SH-SY5Y (cell line): ENCODE measurements around the gene PPFIBP2.

Source experiments
- GATA2 ChIP-seq: IDR thresholded peaks from 2 replicates; pipeline ENCODE4 v1.6.1; 2011; ENCODE audit warnings: mild to moderate bottlenecking, low read depth, low read length
- GATA3 ChIP-seq: IDR thresholded peaks from 2 replicates; pipeline ENCODE4 v1.6.1; 2011; ENCODE audit warnings: low read depth, mild to moderate bottlenecking, low read length, moderate library complexity

PPFIBP2 gene

DNA sequence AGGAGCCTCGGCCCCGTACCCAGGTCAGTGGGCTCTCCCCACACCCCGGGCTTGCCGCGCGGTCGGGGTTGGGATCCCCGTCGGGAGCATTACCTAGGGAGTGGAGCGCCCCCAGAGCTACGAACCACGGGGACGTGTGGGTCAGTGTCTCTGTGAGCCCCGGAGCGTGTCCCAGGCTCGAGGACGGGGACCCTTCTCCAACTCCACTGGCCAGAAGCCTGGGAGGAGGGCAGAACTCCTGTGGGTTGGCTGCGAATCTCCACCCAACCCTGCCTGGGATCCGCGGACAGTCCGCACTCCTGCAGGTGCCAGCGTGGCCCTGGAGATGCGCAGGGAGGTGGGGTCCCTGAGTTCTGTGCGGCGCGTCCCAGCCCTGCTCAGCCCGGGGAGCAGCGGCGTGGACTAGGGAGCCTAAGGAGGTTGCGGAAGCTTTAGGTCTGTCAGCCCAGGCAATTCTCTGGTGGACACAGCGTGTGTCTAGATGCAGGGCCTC is 346 bp downstream of the PPFIBP2 start:
- TF ChIP-seq GATA2, result no peak
- no peak for TF ChIP-seq GATA3

GRCh38 chr11:7515447-7515886 is 1.7 kb downstream of the PPFIBP2 start:
- TF ChIP-seq GATA3, result no peak
- TF ChIP-seq GATA2, result no peak

GRCh38 chr11:7516475-7516874 is 2.7 kb downstream of the PPFIBP2 start:
- TF ChIP-seq GATA3, result no peak

- TF ChIP-seq GATA3, result no peak
- no peak for TF ChIP-seq GATA2
These were observed 5.2 kb downstream of the PPFIBP2 start for GRCh38 chr11:7518811-7519562.

GRCh38 chr11:7520011-7520942 is 6.5 kb downstream of the PPFIBP2 start:
- TF ChIP-seq GATA2 (no peak), GATA3 (no peak)

GRCh38 chr11:7520981-7521487 is 7.2 kb downstream of the PPFIBP2 start:
- TF ChIP-seq GATA2, result no peak
- no peak for TF ChIP-seq GATA3

DNA sequence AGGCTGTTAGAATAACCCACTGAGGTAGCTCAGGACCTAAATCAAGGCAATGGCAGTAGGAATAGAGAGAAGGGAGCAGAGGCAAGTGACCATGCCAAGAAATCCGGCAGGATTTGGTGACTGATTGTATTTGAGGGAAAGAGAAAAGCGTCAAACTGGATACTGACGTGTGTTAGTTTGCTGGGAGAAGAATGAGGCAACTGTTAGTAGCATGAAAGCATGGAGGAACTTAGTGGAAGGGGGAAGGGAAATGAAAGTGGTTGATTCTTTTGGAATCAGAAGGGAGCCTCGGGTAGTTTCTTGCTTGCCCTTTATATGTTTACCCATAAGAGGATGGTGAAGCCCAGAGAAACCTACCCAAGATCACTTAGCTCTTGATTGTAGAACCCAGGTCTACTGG is 8.3 kb downstream of the PPFIBP2 start:
- TF ChIP-seq GATA3, result no peak
- TF ChIP-seq GATA2, result no peak

DNA sequence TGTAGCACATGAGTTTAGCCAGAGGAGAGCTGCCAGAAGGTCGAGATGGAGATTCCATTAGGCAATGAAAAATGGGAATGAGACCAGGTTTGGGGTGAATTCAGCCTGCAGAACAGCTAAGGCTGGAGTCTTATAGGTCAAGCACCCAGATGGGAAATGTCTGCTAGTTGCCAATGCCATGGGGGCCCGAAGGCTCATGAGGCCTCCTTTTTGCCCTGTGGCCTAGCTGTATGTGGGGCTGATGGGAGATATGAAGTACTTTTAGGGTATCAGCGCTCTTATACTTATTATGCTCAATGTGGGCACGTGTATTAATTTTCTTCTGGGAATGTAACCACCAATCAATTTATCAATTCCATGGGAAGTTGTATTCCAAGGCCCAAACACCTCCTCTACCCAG is 8.7 kb downstream of the PPFIBP2 start:
- no peak for TF ChIP-seq GATA2

DNA sequence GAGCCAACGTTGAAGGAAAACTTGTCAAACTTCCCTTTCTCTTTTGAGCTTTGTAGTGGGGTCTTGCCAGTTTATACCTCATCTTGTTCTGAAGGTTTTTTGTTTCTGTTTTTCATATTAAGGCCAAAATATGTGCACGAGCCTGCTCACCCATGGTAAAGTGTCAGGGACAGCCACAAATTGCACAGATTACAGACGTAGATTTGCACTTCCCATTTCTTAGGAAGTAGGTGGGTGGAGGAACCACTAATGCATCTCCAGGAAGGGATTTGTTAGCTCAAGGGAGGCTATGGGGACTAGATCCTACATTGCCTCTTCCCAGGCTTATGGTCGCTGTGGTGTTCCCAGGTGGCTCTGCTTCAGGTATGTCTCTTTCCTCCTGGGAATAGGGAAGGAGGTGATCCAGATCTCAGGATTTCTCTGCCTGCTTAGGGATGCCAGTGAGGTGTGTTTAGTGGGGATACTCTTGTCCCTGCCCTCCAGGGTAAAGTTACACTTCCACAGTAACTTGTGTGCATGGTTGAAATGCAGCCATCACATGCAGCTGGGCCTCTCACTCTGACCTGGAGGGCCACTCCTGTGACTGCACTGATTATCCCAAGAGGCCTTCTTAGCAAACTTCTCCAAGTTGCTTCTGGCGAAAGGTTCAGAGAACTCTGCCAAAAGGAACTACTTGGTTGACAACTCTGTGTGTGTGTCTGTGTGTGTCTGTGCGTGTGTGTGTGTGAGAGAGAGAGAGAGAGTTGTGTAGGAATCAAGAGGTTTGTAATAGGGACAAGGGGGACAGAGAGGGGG is 9.8 kb downstream of the PPFIBP2 start:
- TF ChIP-seq GATA2 (no peak), GATA3 (no peak)

GRCh38 chr11:7524462-7525235 is 10.8 kb downstream of the PPFIBP2 start:
- TF ChIP-seq GATA2 (no peak), GATA3 (no peak)

GRCh38 chr11:7525424-7525823 is 11.6 kb downstream of the PPFIBP2 start:
- no peak for TF ChIP-seq GATA2
- TF ChIP-seq GATA3, result no peak

DNA sequence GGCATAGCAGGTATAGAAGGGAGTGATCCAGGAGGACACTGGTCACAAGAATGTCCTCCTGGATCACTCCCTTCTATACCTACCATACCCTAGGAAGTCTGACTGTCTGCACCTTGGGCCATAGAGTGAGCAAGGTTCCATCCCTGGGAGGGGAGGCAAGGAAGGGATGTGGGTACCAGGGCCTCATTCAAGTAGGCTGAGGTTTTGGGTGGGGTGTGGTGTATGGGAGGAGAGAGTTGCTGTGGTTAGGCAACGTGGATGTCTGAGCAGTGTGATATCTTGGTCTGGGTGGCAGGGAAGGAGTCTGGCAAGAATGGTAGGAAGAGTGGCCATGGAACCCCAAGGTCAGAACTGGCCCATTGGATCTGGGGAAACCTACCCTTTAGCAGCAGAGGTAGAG is 13.2 kb downstream of the PPFIBP2 start:
- TF ChIP-seq GATA2 (no peak), GATA3 (no peak)

DNA sequence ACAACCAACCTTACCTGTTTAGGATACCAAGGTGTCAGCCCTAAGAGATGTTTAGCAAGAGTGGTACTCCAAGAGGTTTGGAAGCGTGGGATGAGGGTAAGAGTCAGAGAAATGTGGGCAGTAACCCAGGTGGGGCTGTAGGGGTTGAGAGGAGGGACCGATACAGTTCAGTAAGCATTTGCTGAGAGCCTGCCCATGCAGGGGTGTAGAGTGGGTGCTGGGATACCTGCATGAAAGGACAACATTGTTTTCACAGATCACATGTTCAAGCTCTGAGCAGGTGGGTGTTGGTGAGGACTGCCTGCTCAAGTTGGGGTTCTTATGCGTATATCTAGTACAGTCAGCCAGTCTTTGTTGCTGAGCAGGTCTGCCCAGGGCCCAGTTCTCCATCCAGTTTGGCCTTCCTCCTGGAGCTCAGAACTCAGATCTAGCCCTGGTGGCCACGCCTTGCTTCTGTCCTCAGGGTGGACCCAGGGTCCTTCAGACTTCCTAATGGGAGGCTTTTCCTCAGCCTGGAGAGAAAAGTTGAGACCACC is 14.8 kb downstream of the PPFIBP2 start:
- TF ChIP-seq GATA2, result no peak
